Stimulated activated CD4-positive, alpha-beta T cell treated with anti-CD3 and anti-CD28 coated beads, Interleukin-15, amount 100 ng/mL, for 48 hours (primary cell): ENCODE data around the gene RASSF7.

Experiments used
- DNase-seq, 2 donors: peaks; one replicate each; pipeline ENCODE4 v3.0.0-alpha.2; 2020; ENCODE audit warnings: low read depth in 2 of 2

Gene RASSF7

DNA sequence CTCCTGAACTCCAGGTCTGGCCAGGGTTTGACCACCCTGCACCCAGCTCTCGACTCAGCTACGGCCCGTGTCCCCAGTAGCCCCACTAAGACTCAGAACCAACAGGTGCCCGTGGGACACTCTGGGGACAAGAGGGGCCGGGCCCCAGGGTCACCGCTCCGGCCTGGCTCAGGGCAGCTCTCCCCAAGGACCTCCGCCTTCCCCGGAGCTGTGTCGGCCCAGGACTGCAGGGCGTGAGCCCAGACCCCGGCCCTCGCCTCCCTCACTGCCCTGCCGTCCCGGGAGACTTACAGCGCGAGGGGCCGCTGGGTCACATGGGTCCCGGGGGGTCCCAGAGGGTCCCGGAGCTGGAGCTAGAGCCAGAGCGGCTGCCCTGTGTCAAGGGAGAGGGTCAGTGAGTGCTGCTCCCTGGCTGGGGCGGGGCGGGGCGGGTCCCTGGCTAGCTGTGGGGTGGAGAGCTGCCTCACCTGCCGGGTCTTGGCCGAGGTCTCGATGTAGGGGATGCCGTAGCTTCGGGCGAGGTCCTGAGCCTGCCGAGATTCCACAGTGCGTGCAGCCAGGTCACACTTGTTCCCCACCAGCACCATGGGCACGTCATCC lies 27.7 kb upstream of the RASSF7 start:
- DNase-seq: no peak

DNA sequence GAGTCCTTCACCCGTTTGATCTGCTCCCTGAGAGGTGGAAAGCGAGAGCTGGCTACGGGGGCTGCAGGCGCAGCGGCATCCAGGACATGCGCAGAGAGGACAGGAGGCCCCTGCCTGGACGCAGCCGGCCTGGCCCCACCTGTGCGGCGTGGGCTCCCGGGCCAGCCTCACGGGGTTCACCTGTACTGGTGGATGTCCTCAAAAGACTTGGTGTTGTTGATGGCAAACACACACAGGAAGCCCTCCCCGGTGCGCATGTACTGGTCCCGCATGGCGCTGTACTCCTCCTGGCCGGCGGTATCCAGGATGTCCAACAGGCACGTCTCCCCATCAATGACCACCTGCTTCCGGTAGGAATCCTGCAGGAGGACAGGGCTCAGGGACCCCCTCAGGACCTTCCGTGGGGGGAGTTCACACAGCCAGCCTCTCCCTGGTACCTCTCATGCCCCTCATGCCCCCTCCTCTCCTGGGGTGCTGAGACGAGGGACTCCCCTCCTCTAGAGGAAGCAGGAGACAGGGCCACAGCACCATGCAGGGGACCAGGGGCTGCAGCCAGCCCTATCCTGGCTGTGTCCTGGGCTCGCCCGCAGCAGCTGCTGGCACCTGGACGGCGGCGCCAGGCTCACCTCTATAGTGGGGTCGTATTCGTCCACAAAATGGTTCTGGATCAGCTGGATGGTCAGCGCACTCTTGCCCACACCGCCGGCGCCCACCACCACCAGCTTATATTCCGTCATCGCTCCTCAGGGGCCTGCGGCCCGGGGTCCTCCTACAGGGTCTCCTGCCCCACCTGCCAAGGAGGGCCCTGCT lies 27.0 kb upstream of the RASSF7 start:
- DNase-seq: no peak

DNA sequence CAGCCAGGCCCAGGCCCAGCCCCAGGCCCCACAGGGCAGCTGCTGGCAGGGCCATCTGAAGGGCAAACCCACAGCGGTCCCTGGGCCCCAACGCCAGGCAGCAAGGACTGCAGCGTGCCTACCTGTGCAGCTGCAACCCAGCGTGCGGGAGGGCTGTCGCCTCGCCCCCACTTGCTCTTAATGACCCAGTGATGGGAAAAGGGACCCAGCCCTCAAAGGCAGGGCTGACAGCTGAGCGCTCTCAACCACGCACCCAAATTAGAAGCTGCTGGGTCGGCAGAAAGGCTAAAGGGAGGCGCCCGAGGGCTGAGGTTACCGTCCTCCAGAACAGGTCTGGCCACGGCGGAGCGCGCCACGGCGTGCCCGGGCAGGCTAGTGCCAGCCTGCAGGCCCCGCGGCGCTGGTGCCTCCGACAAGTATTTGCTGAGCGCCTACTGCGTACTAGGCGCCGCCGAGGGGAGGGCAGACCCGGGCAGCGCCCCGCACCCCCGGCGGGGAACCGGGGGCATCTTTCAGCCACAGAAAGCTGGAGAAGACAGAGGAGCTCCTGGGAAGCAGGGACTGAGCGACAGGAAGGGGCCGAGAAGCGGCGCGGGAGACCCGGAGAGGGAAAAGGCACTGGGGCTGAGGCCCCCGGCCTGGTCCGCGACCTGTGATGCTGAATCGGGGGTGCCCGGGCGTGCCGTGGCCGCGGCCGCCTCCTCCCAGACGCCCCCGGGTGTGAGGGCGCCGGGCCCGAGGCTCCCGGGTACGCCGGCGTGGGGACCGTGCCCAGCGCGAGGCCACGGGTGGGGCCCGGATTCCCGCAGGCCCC lies 26.2 kb upstream of the RASSF7 start:
- DNase-seq: no peak

DNA sequence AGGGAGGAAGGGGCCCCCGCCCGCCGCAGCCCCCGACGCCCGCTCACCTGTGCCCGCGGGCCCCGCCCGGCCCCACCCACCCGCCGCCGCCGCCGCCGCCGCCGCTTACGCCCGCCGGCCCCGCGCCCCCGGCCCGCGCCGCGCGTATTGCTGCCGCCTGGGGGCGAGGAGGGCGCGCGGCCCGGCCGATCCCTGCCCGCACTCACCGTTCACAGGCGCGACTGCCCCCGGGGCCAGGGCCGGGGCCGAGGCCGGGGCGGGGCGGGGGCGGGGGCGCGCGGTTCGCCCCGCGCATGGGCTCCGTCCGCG lies 25.6 kb upstream of the RASSF7 start:
- DNase-seq: no peak

GRCh38 chr11:535519-536454 lies 25.0 kb upstream of the RASSF7 start, which contains the start of gene HRAS:
HRAS (minus strand) TSS chr11:535576.
- peak; percentile 90 to 92 for DNase-seq

GRCh38 chr11:536841-537621 lies 23.7 kb upstream of the RASSF7 start, which contains the start of gene LRRC56:
LRRC56 (plus strand) TSS chr11:537527; CDS start chr11:540685, 3,158 bp downstream.
- DNase-seq: peak; percentile 75 to 87

GRCh38 chr11:537622-538430 lies 22.9 kb upstream of the RASSF7 start:
- DNase-seq: no peak

- no peak for DNase-seq
Measured at GRCh38 chr11:538431-539051, 22.2 kb upstream of the RASSF7 start.

DNA sequence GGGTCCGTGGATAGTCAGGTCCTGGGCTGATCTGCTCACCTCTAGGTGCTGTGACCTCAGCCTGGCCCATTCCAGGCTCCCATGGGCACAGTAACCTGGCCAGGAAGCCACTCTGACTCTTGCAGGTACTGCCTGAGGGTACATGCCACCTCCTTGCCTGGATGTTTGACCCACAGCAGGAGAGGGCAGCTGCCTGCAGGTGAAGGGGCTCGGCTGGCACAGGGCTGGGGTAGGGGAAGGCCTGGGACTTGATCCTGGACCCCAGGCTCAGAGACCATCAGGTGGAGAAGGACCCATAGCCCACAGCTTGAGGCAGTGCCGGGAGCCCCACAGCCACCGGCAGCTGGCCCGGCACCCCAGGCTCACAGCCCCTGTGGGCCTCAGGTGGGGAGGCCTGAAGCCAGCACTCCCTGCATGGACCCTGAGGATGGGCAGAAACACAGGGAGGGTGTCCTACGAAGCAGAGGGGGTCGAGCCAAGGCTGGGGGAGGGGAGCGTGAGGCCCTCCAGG lies 20.7 kb upstream of the RASSF7 start:
- no peak for DNase-seq

DNA sequence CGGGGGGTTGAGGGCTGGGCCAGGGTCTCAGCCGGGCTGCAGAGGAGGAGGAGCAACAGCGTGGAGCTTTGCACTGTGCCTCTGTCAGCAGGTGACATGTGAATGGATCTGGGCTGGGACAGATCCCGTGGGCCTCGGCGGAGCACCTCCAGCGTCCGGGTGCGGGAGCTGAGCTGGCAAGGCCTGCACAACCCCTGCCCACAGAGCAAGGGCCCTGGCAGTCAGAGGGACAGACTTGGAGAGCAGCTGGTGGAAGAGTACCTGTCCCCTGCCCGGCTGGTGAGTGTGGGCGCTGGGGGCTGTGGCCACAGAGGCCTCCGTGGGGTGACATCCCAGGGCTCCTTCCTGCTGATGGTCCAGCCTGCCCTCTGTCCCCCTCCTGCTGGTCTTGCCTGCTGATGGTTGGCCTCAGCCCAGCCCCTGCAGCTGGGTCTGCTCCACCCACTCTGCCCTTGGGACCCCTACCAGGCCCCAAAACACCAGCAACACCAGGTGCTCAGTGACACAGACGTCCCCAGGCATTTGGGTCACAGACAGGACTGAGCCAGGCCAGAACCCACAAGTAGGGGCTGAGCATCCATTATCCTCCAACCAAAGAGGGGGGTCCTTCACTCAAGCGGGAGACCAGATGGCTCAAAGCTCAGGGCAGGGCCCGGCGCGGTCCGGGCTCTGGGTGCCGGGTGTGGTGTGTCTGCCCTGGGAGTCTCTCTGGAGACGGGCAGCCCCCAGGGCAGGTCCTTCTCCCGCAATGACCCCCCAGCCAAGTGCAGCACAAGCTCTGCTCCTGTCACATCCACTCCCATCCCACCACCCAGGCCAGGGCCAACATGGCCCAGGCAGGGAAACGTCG lies 20.0 kb upstream of the RASSF7 start:
- no peak for DNase-seq

- DNase-seq: no peak
Measured at GRCh38 chr11:541433-541885, 19.3 kb upstream of the RASSF7 start.

DNA sequence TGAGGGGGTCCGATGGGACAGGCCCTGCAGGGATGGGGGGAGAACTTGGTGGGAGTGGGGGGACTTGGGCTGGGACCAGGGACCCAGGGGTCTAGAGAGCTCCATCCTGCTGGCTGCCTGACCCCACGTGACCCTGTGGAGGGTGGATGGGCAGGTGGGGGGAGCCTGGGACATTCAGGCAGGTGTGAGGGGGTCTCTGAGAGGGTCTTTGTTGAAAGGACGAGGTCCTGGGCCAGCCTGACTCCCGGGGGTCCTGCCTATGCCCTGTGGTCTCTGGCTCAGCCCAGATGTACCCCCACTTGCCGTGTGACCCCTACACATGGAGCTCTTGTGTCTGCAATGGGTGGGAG lies 16.0 kb upstream of the RASSF7 start:
- DNase-seq: no peak

- no peak for DNase-seq
Measured at GRCh38 chr11:545171-545570, 15.6 kb upstream of the RASSF7 start.

DNA sequence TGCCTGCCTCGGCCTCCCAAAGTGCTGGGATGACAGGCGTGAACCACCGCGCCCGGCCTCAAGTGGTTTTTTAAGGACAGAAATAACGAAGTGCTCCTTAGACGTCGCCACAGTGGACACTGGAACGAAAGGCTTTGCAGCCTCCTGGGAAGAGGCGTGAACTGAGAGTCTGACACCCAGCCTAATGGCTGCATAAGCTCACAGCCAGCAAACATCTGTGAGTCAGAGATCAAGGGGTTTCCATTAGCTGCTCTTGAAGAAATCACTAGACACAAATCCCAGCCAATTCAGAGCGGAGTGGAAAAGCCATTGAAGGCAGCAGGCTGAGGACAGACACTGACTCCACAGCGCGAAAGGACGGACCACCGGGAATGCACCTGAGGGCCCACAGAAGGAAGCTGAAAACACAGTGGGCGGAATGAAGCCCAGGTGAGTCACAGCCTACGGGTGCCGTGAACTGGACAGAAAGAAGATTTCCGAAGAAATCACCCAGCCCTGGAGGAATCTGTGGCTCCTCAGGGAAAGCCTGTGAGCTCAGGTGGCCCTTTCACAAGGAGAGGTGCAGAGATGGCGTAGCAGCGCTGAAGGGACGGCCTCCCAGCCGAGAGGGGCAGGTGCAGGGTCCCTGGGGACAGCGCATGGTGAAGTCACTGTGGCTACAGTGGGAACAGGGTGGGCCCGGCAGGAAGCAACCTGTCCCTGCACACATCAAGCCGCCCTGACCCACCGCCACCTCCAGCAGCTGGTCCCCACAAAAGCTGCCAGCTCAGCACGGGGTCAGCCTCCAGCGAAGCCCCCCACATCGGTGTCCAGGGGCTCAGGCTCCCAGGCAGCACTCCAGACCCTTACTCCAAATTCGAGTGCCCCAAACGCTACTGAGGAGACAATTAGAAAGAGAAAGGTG lies 11.8 kb upstream of the RASSF7 start:
- no peak for DNase-seq

- no peak for DNase-seq
Measured at GRCh38 chr11:550021-550745, 10.6 kb upstream of the RASSF7 start.

GRCh38 chr11:550746-551085 lies 10.1 kb upstream of the RASSF7 start:
- DNase-seq: no peak

DNA sequence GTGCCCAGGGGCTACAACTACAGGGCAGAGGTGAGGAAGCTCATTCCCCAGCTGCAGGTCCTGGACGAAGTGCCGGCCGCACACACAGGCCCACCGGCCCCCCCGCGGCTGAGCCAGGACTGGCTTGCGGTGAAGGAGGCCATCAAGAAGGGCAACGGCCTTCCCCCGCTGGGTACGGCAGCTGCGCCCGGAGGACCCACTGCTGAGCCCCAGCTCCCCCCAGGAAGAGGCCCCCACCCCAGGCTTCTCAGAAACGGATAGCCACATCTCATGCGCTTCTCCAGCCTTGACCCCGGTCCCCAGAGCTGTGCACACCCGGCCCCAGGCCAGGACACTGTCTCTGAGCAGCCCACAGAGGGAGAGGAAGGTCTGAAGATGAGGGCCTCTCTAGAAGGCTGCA lies 9.6 kb upstream of the RASSF7 start:
- DNase-seq: no peak
